ENCODE results near the gene GPR78.
"Not testable (repeated sequence)": the region's sequence is repeated elsewhere in the genome, so short reads cannot be mapped to it uniquely, and the experiment has no call there.

GPR78 gene

GRCh38 chr4:8568068-8568668 is 12.0 kb upstream of the GPR78 start:
- no peak for DNase-seq

GRCh38 chr4:8570201-8570600 is 10.0 kb upstream of the GPR78 start:
- no peak for DNase-seq

GRCh38 chr4:8571702-8572685 is 8.2 kb upstream of the GPR78 start:
- DNase-seq, result no peak

- no peak for DNase-seq
Measured at GRCh38 chr4:8573266-8573665, 6.9 kb upstream of the GPR78 start.

GRCh38 chr4:8574796-8575370 is 5.3 kb upstream of the GPR78 start:
- DNase-seq, result no peak

GRCh38 chr4:8575457-8575856 is 4.7 kb upstream of the GPR78 start:
- no peak for DNase-seq

- not testable (repeated sequence) for DNase-seq
Measured at GRCh38 chr4:8576591-8576990, 3.6 kb upstream of the GPR78 start.

GRCh38 chr4:8577046-8577445 is 3.1 kb upstream of the GPR78 start:
- DNase-seq, result no peak

- no peak for DNase-seq
Measured at GRCh38 chr4:8577972-8578371, 2.2 kb upstream of the GPR78 start.

GRCh38 chr4:8578717-8579116 is 1.5 kb upstream of the GPR78 start:
- DNase-seq, result no peak

- DNase-seq, result no peak
Measured at GRCh38 chr4:8579526-8580320, 469 bp upstream of the GPR78 start.

- DNase-seq, result no peak
Measured at GRCh38 chr4:8581094-8581861, 1.1 kb downstream of the GPR78 start.

- DNase-seq, result no peak
Measured at GRCh38 chr4:8582016-8582415, 1.8 kb downstream of the GPR78 start.

GRCh38 chr4:8582436-8582835 is 2.2 kb downstream of the GPR78 start:
- no peak for DNase-seq

- DNase-seq, result no peak
Measured at GRCh38 chr4:8582941-8583654, 2.9 kb downstream of the GPR78 start.

- DNase-seq, result no peak
Measured at GRCh38 chr4:8583655-8584025, 3.4 kb downstream of the GPR78 start.

GRCh38 chr4:8585186-8585585 is 5.0 kb downstream of the GPR78 start:
- no peak for DNase-seq

- no peak for DNase-seq
Measured at GRCh38 chr4:8585721-8586212, 5.6 kb downstream of the GPR78 start.

- DNase-seq, result no peak
Measured at GRCh38 chr4:8586246-8586645, 6.1 kb downstream of the GPR78 start.

- DNase-seq, result no peak
Measured at GRCh38 chr4:8586671-8587468, 6.7 kb downstream of the GPR78 start.
